IPS-18a (cell line): Measurements from ENCODE around the gene PROM1.

ENCODE experiments used
- H3K27ac ChIP-seq: one replicate; pipeline ENCODE4 v1.5.1; 2013; ENCODE audit warnings: low read length
- H3K27me3 ChIP-seq: one replicate; pipeline ENCODE4 v1.6.1; 2013; ENCODE audit warnings: mild to moderate bottlenecking, low read length; ENCODE audit not compliant: control insufficient read depth, insufficient read depth
- H3K36me3 ChIP-seq: one replicate; pipeline ENCODE4 v1.6.1; 2013; ENCODE audit warnings: low read depth, low read length; ENCODE audit not compliant: control insufficient read depth
- H3K4me1 ChIP-seq: one replicate; pipeline ENCODE4 v1.6.1; 2013; ENCODE audit warnings: low read depth, low read length; ENCODE audit not compliant: control insufficient read depth
- H3K4me3 ChIP-seq: one replicate; pipeline ENCODE4 v1.5.1; 2013; ENCODE audit warnings: low read length
- H3K9ac ChIP-seq: one replicate; pipeline ENCODE4 v1.6.1; 2013; ENCODE audit warnings: mild to moderate bottlenecking, low read length, moderate library complexity
- H3K9me3 ChIP-seq: one replicate; pipeline ENCODE4 v1.6.1; 2013; ENCODE audit warnings: low read depth, low read length; ENCODE audit not compliant: control insufficient read depth

The PROM1 gene

DNA sequence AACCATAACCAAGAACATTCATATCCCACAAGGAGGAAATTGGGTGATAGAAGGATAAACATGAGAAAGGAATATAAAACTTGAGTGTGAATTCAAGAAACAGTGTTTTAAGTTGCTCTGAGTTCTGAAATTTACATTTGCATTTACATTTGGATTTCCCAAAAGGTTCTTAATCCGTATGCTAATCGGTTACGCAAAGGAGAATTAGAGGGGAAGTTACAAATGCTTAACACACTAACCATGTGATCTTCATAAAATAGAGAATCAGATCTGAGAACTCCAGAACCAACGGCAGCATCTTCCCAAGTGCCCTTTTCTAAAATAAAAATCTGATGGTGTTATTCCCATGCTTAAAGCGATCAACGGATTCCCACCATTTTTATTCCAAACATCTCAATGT is 48.0 kb downstream of the PROM1 start:
- Histone ChIP-seq H3K4me3 (no peak overlapping the region), H3K27me3 (no peaks in the 10 kb centered on the region), H3K9me3 (no peaks in the 10 kb centered on the region), H3K4me1 (peaks cover 76% of the 10 kb centered on the region), H3K27ac (no peak overlapping the region), H3K9ac (no peak overlapping the region), H3K36me3 (peaks cover 3% of the 10 kb centered on the region)

DNA sequence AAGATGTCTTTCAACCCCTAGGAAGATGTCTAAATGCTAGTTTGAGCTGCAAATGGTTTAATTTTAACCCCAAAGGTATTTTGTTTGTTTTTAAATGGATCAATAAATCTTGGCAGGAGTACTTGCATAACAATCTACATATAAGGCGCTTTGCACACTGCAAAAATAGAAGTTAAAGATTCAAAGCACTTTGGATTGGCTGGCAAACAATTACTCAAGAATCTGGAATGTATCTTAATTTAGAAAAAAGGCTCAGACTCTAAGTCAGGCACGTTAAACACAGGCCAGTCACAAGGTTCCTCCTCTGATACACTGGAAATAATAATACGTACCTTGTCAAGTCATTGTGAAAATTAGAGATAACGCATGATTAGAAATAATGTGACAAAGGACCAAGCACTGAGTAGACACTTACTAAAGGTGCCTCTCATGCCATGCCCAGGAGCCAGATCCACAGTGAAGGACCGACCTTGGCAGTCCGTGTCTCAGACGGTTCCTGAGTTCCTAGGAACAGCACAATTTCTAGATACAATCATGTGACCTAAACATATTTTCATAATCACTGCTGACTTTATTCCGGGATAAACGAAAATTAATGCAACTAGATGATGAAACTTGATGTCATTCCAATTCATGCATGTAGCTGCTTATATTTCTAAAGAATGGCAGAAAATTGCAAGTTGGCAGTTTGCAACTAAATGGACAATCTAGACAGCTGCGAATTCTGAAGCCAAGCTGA is 49.6 kb downstream of the PROM1 start:
- peaks cover 3% of the 10 kb centered on the region for H3K36me3 ChIP-seq
- H3K27ac ChIP-seq = no peak overlapping the region
- no peak overlapping the region for H3K4me3 ChIP-seq
- H3K9me3 ChIP-seq = no peaks in the 10 kb centered on the region
- H3K9ac ChIP-seq = no peak overlapping the region
- peaks cover 76% of the 10 kb centered on the region for H3K4me1 ChIP-seq
- no peaks in the 10 kb centered on the region for H3K27me3 ChIP-seq

DNA sequence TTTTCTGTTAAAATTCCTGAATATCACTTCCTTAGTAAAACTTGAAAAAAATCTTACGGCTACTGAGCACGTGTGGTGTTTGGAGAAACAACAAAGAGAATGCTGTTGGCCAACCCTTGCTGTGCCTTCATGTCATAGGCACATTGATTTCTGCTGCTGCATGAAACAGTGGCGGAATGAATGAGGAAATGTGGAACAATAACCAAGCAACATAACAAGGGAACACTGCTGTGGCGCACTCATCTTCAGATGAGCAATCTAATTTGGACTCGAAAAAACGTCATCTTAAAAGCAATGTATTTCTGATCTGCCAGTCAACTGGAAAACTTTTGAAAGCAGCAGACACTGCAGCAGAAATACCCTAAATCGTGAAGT is 51.4 kb downstream of the PROM1 start:
- Histone ChIP-seq H3K9ac (no peak overlapping the region), H3K4me1 (peaks cover 75% of the 10 kb centered on the region), H3K27ac (no peak overlapping the region), H3K36me3 (no peaks in the 10 kb centered on the region), H3K27me3 (no peaks in the 10 kb centered on the region), H3K4me3 (no peak overlapping the region), H3K9me3 (no peaks in the 10 kb centered on the region)

DNA sequence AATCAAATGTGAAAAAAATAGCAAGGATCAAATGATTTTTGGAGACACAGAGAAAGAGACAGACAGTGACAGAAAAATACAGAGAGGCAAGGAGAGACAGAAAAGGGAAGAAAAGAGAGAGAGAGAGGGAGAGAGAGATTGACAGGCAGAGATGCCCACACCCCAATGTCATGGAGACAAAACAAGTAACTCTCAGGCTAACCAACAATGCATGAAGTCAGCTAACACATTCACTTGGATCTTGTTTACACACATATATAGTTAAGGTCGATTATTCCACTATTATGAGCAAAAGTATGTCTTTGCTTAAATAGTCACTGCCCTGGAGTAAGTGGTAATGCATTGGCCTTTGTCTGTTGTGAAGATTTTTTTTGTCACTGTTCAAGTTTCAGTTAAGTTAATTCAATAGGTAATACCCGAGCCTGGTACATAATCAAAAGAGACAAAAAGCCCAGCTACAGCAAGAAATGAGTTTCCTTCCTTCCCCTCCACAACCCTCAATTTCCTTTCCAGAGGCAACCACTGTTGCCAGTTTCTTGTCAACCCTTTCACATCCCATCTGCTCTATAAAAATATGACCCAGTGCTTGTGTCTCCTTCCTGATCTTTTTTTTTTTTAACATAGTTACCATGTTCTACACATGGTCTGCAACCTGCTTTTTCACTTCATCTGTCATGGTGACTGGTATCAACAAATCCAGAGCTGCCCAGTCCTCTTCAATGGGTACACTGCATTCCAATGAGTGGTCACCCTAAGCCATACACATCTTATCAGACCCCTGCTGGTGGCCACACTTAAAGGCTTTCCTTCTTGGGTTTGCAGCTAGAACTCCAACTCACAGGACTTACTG is 52.1 kb downstream of the PROM1 start:
- Histone ChIP-seq H3K4me3 (no peak overlapping the region), H3K9ac (no peak overlapping the region), H3K4me1 (peaks cover 69% of the 10 kb centered on the region), H3K36me3 (no peaks in the 10 kb centered on the region), H3K27me3 (no peaks in the 10 kb centered on the region), H3K9me3 (no peaks in the 10 kb centered on the region), H3K27ac (no peak overlapping the region)

DNA sequence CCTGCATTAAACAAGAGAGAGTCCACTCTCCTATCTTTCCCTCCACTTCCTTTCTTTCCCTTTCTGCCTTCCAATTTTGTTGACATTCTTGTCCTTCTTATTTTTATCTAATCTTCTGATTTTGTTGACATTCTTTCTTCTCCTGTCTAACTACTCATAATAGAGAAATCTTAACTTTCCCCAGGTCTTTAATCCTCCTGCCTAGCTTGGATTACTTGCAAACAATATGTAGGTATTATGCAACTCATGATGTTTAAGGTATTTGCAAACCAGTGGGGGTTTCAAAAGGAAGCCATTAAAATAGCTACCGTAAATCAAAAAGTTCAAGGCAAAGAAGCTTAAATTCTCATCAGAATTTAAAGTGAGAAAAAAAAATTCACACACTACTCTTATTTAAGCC is 53.9 kb downstream of the PROM1 start:
- Histone ChIP-seq H3K9ac (no peak overlapping the region), H3K9me3 (no peaks in the 10 kb centered on the region), H3K4me1 (peaks cover 50% of the 10 kb centered on the region), H3K36me3 (no peaks in the 10 kb centered on the region), H3K4me3 (no peak overlapping the region), H3K27ac (no peak overlapping the region), H3K27me3 (no peaks in the 10 kb centered on the region)

DNA sequence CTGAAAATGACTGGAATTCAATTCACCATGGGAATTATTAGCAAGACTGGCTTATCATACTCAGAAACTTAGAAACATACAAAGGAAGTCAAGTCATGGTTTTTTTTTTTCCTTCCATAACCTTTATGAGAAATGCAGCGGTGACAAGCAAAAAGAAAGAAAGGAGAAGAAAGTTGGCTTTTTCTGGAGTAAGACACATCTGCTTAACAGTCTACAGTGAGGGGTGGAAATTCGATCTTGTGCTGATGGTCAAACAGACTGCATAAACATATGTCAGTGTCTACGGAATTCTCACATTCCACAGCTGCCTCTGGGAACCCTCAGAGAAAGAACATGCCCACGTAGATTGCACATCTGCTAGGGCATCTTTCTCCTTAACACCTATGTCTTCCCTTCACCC is 54.6 kb downstream of the PROM1 start:
- H3K9me3 ChIP-seq = no peaks in the 10 kb centered on the region
- peak overlapping the region; percentile 49 for H3K27ac ChIP-seq
- H3K4me1 ChIP-seq = peaks cover 44% of the 10 kb centered on the region
- no peak overlapping the region for H3K9ac ChIP-seq
- no peaks in the 10 kb centered on the region for H3K27me3 ChIP-seq
- H3K36me3 ChIP-seq = no peaks in the 10 kb centered on the region
- H3K4me3 ChIP-seq = no peak overlapping the region

DNA sequence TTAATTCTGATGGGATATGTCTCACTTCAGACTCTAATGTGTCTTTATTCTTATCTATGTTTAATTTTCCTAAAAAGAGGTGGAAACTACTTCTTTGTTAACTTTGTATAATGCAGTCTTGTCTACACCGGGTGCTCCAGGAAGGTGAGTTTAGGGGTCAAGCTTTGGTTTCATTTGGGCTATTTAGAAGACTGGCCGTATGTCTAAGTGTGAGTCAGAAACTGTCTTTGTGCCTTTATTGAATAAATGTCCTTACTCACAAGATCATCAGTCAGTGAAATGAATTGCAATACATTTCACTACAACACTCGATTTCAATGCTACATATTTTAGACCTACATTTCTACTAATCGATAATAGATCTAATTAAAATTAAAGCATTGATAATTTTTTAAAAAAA is 56.2 kb downstream of the PROM1 start:
- H3K27me3 ChIP-seq = no peaks in the 10 kb centered on the region
- H3K4me1 ChIP-seq = peaks cover 35% of the 10 kb centered on the region
- peaks cover 4% of the 10 kb centered on the region for H3K36me3 ChIP-seq
- no peak overlapping the region for H3K27ac ChIP-seq
- no peaks in the 10 kb centered on the region for H3K9me3 ChIP-seq
- no peak overlapping the region for H3K4me3 ChIP-seq
- no peak overlapping the region for H3K9ac ChIP-seq

DNA sequence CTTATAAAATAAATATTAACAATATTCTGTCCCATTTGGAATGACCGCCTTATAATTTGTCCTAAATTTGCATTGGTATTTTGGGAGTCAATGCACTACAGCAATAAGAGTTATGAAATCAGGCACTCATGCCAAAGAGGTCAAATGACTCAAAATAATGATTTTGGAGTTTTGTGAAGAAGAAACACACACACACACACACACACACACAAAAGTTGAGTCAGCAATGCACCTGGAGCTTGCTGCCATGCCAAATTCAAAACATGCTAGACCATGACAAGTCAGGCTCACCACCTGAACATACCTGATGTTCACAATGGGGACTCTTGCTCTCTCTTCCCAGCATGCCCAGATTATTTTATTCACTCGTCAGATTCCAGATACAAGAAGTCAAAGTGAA is 56.7 kb downstream of the PROM1 start:
- peaks cover 29% of the 10 kb centered on the region for H3K4me1 ChIP-seq
- H3K27me3 ChIP-seq = no peaks in the 10 kb centered on the region
- no peak overlapping the region for H3K27ac ChIP-seq
- H3K9ac ChIP-seq = no peak overlapping the region
- H3K36me3 ChIP-seq = peaks cover 9% of the 10 kb centered on the region
- H3K4me3 ChIP-seq = no peak overlapping the region
- H3K9me3 ChIP-seq = no peaks in the 10 kb centered on the region

DNA sequence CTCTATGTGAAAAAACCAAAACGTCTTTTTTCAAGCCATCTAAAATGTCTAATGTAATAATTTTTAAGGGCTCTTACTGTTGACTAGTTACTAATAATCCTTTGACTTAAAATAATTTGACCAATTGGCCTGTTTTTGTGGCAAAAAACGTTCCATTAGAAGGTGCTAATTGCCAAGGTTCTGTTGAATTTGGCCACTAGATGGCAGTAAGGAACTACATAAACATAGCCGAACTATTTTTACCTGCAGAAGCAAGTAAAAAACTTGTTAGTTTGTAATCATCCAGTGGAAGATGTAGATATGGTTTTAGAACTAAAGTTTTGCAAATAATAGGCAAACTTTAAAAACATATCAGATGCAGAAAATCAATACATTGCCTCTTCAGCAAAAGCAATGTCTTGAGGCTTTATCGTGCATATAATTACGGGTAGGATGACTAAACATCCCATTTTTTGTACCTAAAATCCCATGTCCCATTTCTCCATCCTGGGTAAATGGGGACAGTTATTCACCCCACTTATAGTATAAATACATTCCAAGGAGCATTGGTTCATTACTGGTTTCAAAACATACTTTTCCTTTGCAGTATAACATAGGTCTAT is 57.6 kb downstream of the PROM1 start:
- H3K9me3 ChIP-seq = no peaks in the 10 kb centered on the region
- no peak overlapping the region for H3K4me3 ChIP-seq
- H3K9ac ChIP-seq = no peak overlapping the region
- no peaks in the 10 kb centered on the region for H3K27me3 ChIP-seq
- no peak overlapping the region for H3K27ac ChIP-seq
- H3K4me1 ChIP-seq = peaks cover 21% of the 10 kb centered on the region
- H3K36me3 ChIP-seq = peaks cover 14% of the 10 kb centered on the region

DNA sequence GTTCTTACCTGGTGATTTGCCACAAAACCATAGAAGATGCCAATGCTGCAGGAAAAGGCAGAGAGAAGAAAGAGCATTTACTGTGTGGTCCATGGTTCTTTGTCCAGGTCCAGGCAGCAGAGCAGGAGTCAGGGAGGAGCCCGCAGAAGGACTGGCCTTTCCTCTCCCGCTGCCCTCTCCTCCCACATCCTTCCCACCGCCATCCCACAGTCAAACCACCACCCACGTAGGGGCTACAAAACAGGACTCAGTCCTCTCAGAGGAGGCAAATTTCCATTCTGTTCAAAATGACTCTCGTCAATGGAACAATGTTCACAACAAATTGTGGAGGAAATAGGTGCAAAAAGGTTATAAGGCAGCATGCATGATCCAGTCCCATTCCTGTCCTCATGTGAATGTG is 58.6 kb downstream of the PROM1 start:
- Histone ChIP-seq H3K36me3 (peaks cover 14% of the 10 kb centered on the region), H3K27me3 (no peaks in the 10 kb centered on the region), H3K27ac (no peak overlapping the region), H3K9me3 (no peaks in the 10 kb centered on the region), H3K9ac (no peak overlapping the region), H3K4me3 (no peak overlapping the region), H3K4me1 (peaks cover 16% of the 10 kb centered on the region)

DNA sequence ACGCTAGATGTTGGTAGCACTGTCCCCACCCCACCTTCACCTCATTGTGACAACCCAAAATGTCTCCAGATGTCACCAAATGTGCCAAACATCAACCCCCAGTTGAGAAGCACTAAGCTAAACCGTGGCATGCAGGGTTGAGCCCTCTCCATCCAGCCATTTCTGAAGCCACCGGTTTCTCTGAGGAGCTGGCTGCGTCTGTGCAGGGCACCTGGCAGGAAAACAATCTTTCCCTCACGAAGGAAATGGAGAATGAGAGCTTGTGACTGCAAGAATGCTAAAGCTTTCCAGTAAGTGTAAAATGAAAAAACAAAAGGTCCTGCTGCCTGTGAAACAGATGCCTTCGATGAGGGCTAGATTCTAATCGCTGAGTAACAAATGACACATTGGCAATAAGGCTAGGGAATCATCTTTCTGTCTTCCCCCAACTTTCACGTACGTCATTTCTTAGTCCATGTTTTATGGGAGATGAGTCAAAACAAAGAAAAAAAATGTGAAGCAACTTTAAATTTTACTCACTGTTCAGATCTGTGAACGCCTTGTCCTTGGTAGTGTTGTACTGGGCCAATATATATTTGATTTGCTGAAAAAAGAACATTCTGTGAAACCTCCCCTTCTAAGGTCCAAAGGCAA is 59.9 kb downstream of the PROM1 start:
- Histone ChIP-seq H3K4me1 (peaks cover 3% of the 10 kb centered on the region), H3K36me3 (peaks cover 17% of the 10 kb centered on the region), H3K9ac (no peak overlapping the region), H3K4me3 (no peak overlapping the region), H3K27me3 (no peaks in the 10 kb centered on the region), H3K27ac (no peak overlapping the region), H3K9me3 (no peaks in the 10 kb centered on the region)
